WTC11 (cell line): Measurements from ENCODE around the gene KAT2B. TPM values are rescaled to one million over a fixed set of nuclear protein-coding genes. Genes with fewer than 3 reads are reported as not detected.
A peak's percentile ranks its signal among the peaks of the same experiment; 100 is the strongest.

ENCODE experiments used
- ATAC-seq: fragments of 200-7000 bp; cut with Tn5 transposase; 2 replicates; pipeline ENCODE4 v1.10.0; 2021; ENCODE audit warnings: mild to moderate bottlenecking, moderate library complexity
- CTCF ChIA-PET: fragments of 300-600 bp; sonication (Branson Sonifier 250); formaldehyde crosslinking; loops from one replicate; lab custom pipeline; 2021; ENCODE audit warnings: antibody characterized with exemption; lab: Charles Lee
- POLR2A ChIA-PET: fragments of 350-600 bp; sonication (Branson Sonifier 250); formaldehyde crosslinking; loops from one replicate; lab custom pipeline; 2021; ENCODE audit warnings: antibody characterized with exemption; lab: Charles Lee
- DNase-seq: peaks from one replicate; pipeline ENCODE4 v3.0.0; 2021; ENCODE audit warnings: low spot score
- H3K27ac Mint-ChIP-seq: 2 replicates; pipeline ENCODE4 v1.8.0; 2021; ENCODE audit warnings: mixed read lengths
- H3K27me3 Mint-ChIP-seq: 2 replicates; pipeline ENCODE4 v1.8.0; 2021; ENCODE audit warnings: low read depth, mild to moderate bottlenecking, moderate library complexity, mixed read lengths
- H3K36me3 Mint-ChIP-seq: 2 replicates; pipeline ENCODE4 v1.8.0; 2021; ENCODE audit warnings: mixed read lengths
- H3K4me1 Mint-ChIP-seq: 2 replicates; pipeline ENCODE4 v1.8.0; 2022; ENCODE audit warnings: mixed read lengths
- H3K4me3 Mint-ChIP-seq: 2 replicates; pipeline ENCODE4 v1.8.0; 2021; ENCODE audit warnings: mild to moderate bottlenecking, moderate library complexity, mixed read lengths
- H3K9me3 Mint-ChIP-seq: 2 replicates; pipeline ENCODE4 v1.8.0; 2021; ENCODE audit warnings: mixed read lengths
- ESRRA ChIP-seq: sonication (generic); formaldehyde crosslinking; IDR thresholded peaks from 2 replicates; pipeline ENCODE4 v1.8.1; 2022; ENCODE audit warnings: mild to moderate bottlenecking, missing genetic modification reagents, borderline replicate concordance
- FOXK1 ChIP-seq: sonication (generic); formaldehyde crosslinking; IDR thresholded peaks from 2 replicates; pipeline ENCODE4 v1.8.0; 2022; ENCODE audit warnings: mild to moderate bottlenecking, moderate library complexity, missing genetic modification reagents
- GTF2I ChIP-seq: fragments of 250-450 bp; sonication (Bioruptor Pico); conservative IDR thresholded peaks from 2 replicates; pipeline ENCODE4 v1.4.0; 2021; ENCODE audit warnings: mild to moderate bottlenecking
- NFATC4 ChIP-seq: fragments of 250-450 bp; sonication (Bioruptor Pico); IDR thresholded peaks from 2 replicates; pipeline ENCODE4 v1.9.0; 2021; ENCODE audit warnings: mild to moderate bottlenecking
- NR1H2 ChIP-seq: sonication (generic); formaldehyde crosslinking; IDR thresholded peaks from 2 replicates; pipeline ENCODE4 v1.9.0; 2021; ENCODE audit warnings: mild to moderate bottlenecking, moderate library complexity, missing genetic modification reagents
- NR3C1 ChIP-seq: sonication (generic); formaldehyde crosslinking; conservative IDR thresholded peaks from 2 replicates; pipeline ENCODE4 v1.8.1; 2023; ENCODE audit warnings: low read depth, mild to moderate bottlenecking, missing genetic modification reagents
- SMAD4 ChIP-seq: sonication (generic); formaldehyde crosslinking; IDR thresholded peaks from 2 replicates; pipeline ENCODE4 v1.8.0; 2022; ENCODE audit warnings: mild to moderate bottlenecking, missing genetic modification reagents
- TP53 ChIP-seq: sonication (generic); formaldehyde crosslinking; IDR thresholded peaks from 2 replicates; pipeline ENCODE4 v1.8.1; 2023; ENCODE audit warnings: mild to moderate bottlenecking, missing genetic modification reagents
- ZNF423 ChIP-seq: fragments of 250-450 bp; sonication (Bioruptor Pico); IDR thresholded peaks from 2 replicates; pipeline ENCODE4 v2.1.2; 2022; ENCODE audit warnings: mild to moderate bottlenecking, moderate library complexity
- total RNA-seq: library from RNA; stranded (reverse); gene quantifications from 3 replicates; pipeline ENCODE4 v1.2.3, GENCODE V29; 2021
- TF ChIP-seq, protein P1 (sequence below): sonication (generic); formaldehyde crosslinking; conservative IDR thresholded peaks from 2 replicates; pipeline ENCODE4 v1.8.1; 2023; ENCODE audit warnings: mild to moderate bottlenecking, low read depth, missing genetic modification reagents, moderate library complexity
- TF ChIP-seq, protein P2 (sequence below): sonication (generic); formaldehyde crosslinking; IDR thresholded peaks from 2 replicates; pipeline ENCODE4 v1.8.1; 2023; ENCODE audit warnings: mild to moderate bottlenecking, missing genetic modification reagents
- TF ChIP-seq, protein P3 (sequence below): sonication (generic); formaldehyde crosslinking; IDR thresholded peaks from 2 replicates; pipeline ENCODE4 v1.8.1; 2022; ENCODE audit warnings: missing genetic modification reagents, borderline replicate concordance
- TF ChIP-seq, protein P4 (sequence below): sonication (generic); formaldehyde crosslinking; IDR thresholded peaks from 2 replicates; pipeline ENCODE4 v1.8.1; 2022; ENCODE audit warnings: mild to moderate bottlenecking, missing genetic modification reagents, moderate library complexity, borderline replicate concordance
- TF ChIP-seq, protein P5 (sequence below): sonication (generic); formaldehyde crosslinking; IDR thresholded peaks from 2 replicates; pipeline ENCODE4 v1.8.0; 2022; ENCODE audit warnings: missing genetic modification reagents
- TF ChIP-seq, protein P6 (sequence below): fragments of 250-450 bp; sonication (Bioruptor Pico); IDR thresholded peaks from 2 replicates; pipeline ENCODE4 v2.1.2; 2022; ENCODE audit warnings: mild to moderate bottlenecking, moderate library complexity

Gene KAT2B
- total RNA-seq, 1 experiment from 2014 or later = 2.7 TPM

DNA sequence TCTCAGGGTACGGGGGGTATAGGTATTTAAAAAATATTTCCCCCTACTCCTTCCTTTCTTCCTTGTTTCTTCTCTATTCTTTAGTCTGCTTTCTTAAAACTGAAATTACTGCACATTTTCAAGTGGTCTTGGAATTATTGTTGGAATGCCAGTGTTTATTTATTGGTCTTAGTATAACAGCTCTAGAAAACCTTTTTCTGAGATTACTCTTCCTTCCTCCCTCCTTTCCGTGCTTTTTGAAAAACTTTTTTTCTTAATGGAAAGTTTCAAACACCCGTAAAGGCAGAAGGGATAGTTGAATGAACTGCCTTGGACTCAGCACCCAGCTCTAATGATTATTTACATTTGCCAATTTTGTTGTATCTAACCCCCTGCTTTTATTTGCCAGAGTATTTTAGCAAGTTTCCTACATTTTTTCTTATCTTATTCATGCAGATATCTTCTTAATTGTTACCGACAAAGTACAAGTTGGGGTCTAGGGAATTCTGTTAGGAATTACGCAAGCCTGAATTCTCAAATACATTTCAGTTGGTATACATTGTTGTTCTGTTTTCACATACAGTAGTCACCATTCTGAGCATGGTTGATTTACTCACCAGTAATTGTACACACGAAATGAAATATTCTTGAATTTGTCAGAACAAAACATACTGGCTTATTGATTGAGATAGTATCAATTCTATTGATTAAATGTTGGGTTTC lies 36.2 kb downstream of the KAT2B start (continued):
- TF ChIP-seq, protein P1, sequence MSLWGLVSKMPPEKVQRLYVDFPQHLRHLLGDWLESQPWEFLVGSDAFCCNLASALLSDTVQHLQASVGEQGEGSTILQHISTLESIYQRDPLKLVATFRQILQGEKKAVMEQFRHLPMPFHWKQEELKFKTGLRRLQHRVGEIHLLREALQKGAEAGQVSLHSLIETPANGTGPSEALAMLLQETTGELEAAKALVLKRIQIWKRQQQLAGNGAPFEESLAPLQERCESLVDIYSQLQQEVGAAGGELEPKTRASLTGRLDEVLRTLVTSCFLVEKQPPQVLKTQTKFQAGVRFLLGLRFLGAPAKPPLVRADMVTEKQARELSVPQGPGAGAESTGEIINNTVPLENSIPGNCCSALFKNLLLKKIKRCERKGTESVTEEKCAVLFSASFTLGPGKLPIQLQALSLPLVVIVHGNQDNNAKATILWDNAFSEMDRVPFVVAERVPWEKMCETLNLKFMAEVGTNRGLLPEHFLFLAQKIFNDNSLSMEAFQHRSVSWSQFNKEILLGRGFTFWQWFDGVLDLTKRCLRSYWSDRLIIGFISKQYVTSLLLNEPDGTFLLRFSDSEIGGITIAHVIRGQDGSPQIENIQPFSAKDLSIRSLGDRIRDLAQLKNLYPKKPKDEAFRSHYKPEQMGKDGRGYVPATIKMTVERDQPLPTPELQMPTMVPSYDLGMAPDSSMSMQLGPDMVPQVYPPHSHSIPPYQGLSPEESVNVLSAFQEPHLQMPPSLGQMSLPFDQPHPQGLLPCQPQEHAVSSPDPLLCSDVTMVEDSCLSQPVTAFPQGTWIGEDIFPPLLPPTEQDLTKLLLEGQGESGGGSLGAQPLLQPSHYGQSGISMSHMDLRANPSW (CRISPR knock-in tag) = no peak
- TF ChIP-seq, protein P2, sequence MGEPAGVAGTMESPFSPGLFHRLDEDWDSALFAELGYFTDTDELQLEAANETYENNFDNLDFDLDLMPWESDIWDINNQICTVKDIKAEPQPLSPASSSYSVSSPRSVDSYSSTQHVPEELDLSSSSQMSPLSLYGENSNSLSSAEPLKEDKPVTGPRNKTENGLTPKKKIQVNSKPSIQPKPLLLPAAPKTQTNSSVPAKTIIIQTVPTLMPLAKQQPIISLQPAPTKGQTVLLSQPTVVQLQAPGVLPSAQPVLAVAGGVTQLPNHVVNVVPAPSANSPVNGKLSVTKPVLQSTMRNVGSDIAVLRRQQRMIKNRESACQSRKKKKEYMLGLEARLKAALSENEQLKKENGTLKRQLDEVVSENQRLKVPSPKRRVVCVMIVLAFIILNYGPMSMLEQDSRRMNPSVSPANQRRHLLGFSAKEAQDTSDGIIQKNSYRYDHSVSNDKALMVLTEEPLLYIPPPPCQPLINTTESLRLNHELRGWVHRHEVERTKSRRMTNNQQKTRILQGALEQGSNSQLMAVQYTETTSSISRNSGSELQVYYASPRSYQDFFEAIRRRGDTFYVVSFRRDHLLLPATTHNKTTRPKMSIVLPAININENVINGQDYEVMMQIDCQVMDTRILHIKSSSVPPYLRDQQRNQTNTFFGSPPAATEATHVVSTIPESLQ = no peak
- TF ChIP-seq NR1H2 (CRISPR knock-in tag) (no peak), NR3C1 (CRISPR knock-in tag) (no peak), SMAD4 (CRISPR knock-in tag) (no peak)
- TF ChIP-seq, protein P3, sequence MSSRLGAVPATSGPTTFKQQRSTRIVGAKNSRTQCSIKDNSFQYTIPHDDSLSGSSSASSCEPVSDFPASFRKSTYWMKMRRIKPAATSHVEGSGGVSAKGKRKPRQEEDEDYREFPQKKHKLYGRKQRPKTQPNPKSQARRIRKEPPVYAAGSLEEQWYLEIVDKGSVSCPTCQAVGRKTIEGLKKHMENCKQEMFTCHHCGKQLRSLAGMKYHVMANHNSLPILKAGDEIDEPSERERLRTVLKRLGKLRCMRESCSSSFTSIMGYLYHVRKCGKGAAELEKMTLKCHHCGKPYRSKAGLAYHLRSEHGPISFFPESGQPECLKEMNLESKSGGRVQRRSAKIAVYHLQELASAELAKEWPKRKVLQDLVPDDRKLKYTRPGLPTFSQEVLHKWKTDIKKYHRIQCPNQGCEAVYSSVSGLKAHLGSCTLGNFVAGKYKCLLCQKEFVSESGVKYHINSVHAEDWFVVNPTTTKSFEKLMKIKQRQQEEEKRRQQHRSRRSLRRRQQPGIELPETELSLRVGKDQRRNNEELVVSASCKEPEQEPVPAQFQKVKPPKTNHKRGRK (CRISPR knock-in tag) = no peak
- TF ChIP-seq, protein P4, sequence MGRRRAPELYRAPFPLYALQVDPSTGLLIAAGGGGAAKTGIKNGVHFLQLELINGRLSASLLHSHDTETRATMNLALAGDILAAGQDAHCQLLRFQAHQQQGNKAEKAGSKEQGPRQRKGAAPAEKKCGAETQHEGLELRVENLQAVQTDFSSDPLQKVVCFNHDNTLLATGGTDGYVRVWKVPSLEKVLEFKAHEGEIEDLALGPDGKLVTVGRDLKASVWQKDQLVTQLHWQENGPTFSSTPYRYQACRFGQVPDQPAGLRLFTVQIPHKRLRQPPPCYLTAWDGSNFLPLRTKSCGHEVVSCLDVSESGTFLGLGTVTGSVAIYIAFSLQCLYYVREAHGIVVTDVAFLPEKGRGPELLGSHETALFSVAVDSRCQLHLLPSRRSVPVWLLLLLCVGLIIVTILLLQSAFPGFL (CRISPR knock-in tag) = no peak

DNA sequence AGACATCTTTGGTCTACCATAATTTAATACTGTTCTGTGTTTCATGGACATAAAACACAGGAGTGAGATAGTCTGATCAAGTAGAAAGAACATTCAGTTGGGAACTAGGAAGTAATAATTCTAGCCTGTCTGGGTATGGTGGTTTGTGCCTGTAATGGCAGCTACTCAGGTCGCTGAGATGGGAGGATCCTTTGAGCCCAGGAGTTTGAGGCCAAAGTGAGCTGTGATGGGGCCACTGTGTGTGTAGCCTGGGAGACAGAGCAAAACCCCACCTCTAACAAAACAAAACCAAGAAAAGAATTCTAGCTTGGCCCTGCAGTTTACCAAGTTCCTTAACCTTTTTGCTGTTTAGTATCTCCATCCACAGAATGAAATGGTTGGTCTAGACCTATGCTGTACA lies 36.8 kb downstream of the KAT2B start:
- no peaks in the 10 kb centered on the region for H3K27me3 Mint-ChIP-seq
- no peak overlapping the region for H3K4me3 Mint-ChIP-seq
- DNase-seq (no peak), ATAC-seq (0 out of 2 replicates have a peak, but pooled peaks have one; percentile 33)
- TF ChIP-seq GTF2I (CRISPR knock-in tag) (no peak), ESRRA (CRISPR knock-in tag) (no peak), NFATC4 (no peak), FOXK1 (CRISPR knock-in tag) (no peak), NR1H2 (CRISPR knock-in tag) (no peak), TP53 (CRISPR knock-in tag) (no peak), ZNF423 (no peak)
- TF ChIP-seq, protein P2 = no peak
- TF ChIP-seq, protein P5, sequence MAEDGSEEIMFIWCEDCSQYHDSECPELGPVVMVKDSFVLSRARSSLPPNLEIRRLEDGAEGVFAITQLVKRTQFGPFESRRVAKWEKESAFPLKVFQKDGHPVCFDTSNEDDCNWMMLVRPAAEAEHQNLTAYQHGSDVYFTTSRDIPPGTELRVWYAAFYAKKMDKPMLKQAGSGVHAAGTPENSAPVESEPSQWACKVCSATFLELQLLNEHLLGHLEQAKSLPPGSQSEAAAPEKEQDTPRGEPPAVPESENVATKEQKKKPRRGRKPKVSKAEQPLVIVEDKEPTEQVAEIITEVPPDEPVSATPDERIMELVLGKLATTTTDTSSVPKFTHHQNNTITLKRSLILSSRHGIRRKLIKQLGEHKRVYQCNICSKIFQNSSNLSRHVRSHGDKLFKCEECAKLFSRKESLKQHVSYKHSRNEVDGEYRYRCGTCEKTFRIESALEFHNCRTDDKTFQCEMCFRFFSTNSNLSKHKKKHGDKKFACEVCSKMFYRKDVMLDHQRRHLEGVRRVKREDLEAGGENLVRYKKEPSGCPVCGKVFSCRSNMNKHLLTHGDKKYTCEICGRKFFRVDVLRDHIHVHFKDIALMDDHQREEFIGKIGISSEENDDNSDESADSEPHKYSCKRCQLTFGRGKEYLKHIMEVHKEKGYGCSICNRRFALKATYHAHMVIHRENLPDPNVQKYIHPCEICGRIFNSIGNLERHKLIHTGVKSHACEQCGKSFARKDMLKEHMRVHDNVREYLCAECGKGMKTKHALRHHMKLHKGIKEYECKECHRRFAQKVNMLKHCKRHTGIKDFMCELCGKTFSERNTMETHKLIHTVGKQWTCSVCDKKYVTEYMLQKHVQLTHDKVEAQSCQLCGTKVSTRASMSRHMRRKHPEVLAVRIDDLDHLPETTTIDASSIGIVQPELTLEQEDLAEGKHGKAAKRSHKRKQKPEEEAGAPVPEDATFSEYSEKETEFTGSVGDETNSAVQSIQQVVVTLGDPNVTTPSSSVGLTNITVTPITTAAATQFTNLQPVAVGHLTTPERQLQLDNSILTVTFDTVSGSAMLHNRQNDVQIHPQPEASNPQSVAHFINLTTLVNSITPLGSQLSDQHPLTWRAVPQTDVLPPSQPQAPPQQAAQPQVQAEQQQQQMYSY = no peak
- TF ChIP-seq, protein P1 (CRISPR knock-in tag) = no peak
- TF ChIP-seq, protein P6, sequence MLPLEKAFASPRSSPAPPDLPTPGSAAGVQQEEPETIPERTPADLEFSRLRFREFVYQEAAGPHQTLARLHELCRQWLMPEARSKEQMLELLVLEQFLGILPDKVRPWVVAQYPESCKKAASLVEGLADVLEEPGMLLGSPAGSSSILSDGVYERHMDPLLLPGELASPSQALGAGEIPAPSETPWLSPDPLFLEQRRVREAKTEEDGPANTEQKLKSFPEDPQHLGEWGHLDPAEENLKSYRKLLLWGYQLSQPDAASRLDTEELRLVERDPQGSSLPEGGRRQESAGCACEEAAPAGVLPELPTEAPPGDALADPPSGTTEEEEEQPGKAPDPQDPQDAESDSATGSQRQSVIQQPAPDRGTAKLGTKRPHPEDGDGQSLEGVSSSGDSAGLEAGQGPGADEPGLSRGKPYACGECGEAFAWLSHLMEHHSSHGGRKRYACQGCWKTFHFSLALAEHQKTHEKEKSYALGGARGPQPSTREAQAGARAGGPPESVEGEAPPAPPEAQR (CRISPR knock-in tag) = no peak
- TF ChIP-seq, all 79 proteins: peak for 0
- H3K36me3 Mint-ChIP-seq = no peaks in the 10 kb centered on the region
- no peaks in the 10 kb centered on the region for H3K9me3 Mint-ChIP-seq
- peaks cover 40% of the 10 kb centered on the region for H3K4me1 Mint-ChIP-seq
- ChIA-PET CTCF (no interaction called here), POLR2A (no interaction called here)
- H3K27ac Mint-ChIP-seq = no peak overlapping the region
